ENCODE data around the gene PLA2G2C. TPM values are rescaled to one million over a fixed set of nuclear protein-coding genes. Genes with fewer than 3 reads are reported as not detected.

The PLA2G2C gene
- total RNA-seq, 1 experiment from 2014 or later, result not detected

DNA sequence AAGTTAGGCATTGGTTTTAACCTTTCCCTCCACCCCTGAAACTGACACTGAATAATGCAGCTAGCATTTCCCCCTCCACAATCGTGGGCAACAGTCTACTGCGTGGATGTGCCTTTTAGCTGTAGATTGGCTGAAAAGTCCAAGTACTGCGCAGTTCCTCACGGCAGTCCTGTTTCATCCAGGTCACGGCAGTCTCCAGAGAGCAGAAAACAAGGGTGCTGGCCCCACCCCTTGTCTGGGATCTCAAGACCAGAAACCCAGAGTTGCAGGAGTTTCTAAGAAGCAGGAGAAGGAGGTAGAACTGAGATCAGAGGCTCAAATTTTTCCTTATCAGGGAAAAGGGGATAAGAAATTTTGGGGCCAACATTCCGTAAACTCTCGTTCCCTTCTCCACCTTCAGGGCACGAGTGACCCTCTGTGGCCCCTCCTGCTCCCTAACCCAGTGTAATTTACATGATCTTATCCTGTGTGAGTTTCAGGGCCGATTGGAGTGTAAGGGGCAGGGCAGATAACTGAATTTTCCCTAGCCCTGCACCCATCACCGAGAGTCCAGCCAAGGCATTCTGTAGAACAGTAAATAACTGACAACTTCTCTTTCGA lies 25.9 kb upstream of the PLA2G2C start (continued):
- TF ChIP-seq, protein P1, sequence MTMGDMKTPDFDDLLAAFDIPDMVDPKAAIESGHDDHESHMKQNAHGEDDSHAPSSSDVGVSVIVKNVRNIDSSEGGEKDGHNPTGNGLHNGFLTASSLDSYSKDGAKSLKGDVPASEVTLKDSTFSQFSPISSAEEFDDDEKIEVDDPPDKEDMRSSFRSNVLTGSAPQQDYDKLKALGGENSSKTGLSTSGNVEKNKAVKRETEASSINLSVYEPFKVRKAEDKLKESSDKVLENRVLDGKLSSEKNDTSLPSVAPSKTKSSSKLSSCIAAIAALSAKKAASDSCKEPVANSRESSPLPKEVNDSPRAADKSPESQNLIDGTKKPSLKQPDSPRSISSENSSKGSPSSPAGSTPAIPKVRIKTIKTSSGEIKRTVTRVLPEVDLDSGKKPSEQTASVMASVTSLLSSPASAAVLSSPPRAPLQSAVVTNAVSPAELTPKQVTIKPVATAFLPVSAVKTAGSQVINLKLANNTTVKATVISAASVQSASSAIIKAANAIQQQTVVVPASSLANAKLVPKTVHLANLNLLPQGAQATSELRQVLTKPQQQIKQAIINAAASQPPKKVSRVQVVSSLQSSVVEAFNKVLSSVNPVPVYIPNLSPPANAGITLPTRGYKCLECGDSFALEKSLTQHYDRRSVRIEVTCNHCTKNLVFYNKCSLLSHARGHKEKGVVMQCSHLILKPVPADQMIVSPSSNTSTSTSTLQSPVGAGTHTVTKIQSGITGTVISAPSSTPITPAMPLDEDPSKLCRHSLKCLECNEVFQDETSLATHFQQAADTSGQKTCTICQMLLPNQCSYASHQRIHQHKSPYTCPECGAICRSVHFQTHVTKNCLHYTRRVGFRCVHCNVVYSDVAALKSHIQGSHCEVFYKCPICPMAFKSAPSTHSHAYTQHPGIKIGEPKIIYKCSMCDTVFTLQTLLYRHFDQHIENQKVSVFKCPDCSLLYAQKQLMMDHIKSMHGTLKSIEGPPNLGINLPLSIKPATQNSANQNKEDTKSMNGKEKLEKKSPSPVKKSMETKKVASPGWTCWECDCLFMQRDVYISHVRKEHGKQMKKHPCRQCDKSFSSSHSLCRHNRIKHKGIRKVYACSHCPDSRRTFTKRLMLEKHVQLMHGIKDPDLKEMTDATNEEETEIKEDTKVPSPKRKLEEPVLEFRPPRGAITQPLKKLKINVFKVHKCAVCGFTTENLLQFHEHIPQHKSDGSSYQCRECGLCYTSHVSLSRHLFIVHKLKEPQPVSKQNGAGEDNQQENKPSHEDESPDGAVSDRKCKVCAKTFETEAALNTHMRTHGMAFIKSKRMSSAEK (CRISPR knock-in tag; IDR thresholded peaks at IDR 0.05; ENCODE audit: borderline replicate concordance), result no peak
- no peak for TF ChIP-seq ZNF416 (CRISPR knock-in tag; IDR thresholded peaks at IDR 0.05)
- no peak for TF ChIP-seq ZNF396 (CRISPR knock-in tag; IDR thresholded peaks at IDR 0.05; ENCODE audit: borderline replicate concordance)
- TF ChIP-seq, protein P2, sequence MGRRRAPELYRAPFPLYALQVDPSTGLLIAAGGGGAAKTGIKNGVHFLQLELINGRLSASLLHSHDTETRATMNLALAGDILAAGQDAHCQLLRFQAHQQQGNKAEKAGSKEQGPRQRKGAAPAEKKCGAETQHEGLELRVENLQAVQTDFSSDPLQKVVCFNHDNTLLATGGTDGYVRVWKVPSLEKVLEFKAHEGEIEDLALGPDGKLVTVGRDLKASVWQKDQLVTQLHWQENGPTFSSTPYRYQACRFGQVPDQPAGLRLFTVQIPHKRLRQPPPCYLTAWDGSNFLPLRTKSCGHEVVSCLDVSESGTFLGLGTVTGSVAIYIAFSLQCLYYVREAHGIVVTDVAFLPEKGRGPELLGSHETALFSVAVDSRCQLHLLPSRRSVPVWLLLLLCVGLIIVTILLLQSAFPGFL (CRISPR knock-in tag; IDR thresholded peaks at IDR 0.05; ENCODE audit: borderline replicate concordance), result no peak

DNA sequence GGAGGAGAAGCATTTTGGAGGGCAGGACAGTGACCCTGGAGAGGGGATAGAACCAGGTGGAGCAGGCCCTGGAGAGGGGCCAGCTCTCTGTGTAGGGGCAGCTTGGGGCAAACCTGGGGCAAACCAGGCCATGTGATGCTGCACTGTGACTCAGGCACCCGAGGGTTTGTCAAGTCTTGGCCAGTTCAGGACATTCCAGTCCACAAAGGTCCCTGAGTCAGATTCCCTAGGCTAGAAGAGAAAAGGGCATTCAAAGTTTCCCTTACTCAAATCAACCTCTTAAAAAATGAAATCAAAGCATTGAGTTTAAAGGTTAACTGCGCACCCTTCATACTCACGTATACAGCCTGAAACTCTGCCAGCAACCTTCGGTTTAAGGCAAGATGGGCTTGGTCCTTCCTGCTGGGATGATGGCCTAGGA lies 25.2 kb upstream of the PLA2G2C start:
- Mint-ChIP-seq H3K9me3 (peaks cover 11% of the 10 kb centered on the region), H3K27me3 (ENCODE audit: low read depth) (no peaks in the 10 kb centered on the region), H3K27ac (no peak overlapping the region), H3K36me3 (peaks cover 3% of the 10 kb centered on the region; the same call in 1 of the 2 replicates), H3K4me1 (peaks cover 29% of the 10 kb centered on the region), H3K4me3 (no peak overlapping the region)
- ATAC-seq (no peak), DNase-seq (ENCODE audit: low spot score) (no peak)
- ChIA-PET POLR2A (no interaction called here), CTCF (interaction anchor here (1.4 to 2.4 kb wide), 6 partner anchors 12 to 237 kb away, joined by 4 to 41 read pairs (median 14); no protein-coding TSS in a partner anchor)
- no peak for TF ChIP-seq TEAD1 (CRISPR knock-in tag; IDR thresholded peaks at IDR 0.05)
- no peak for TF ChIP-seq JUN (CRISPR knock-in tag; IDR thresholded peaks at IDR 0.05)
- TF ChIP-seq HMGA2 (CRISPR knock-in tag; IDR thresholded peaks at IDR 0.05), result no peak
- no peak for TF ChIP-seq ESRRA (CRISPR knock-in tag; IDR thresholded peaks at IDR 0.05; ENCODE audit: borderline replicate concordance)
- no peak for TF ChIP-seq RORB (CRISPR knock-in tag; IDR thresholded peaks at IDR 0.05)
- TF ChIP-seq, protein P3, sequence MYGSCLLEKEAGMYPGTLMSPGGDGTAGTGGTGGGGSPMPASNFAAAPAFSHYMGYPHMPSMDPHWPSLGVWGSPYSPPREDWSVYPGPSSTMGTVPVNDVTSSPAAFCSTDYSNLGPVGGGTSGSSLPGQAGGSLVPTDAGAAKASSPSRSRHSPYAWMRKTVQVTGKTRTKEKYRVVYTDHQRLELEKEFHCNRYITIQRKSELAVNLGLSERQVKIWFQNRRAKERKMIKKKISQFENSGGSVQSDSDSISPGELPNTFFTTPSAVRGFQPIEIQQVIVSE (CRISPR knock-in tag; IDR thresholded peaks at IDR 0.05; ENCODE audit: borderline replicate concordance), result no peak

DNA sequence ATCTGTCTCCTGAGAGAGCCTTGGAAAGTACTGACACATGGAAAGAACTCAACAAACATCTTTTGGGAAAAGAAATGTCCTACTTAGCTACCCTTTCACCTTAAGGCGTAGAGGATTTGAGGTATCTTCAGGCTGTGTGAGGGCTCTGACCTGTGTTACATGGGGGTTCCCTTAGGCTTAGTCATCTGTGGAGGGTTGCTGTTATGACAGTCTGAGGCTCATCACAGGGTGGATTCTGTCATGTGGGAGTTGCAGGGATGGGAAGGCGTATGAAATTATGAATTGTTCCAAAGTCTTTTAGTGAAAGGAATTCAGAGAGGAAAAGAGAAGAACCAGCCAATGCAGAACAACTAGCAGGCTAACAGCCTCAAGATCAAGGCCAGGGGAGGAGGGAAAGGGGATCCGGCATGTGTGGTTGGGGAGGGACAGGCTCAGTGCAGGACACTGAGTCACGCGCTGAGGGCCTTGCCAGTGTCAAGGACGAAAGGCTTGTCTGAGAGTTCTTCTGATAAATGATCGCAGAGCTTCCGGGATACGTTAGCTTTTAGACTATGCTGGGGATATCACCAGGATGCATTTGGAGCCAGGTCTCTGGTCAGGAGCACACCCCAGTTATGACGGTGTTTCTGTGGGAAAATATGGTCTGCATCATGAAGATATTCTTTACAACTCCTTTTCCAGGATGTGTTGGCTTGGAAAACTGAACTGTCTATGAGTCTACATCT lies 24.6 kb upstream of the PLA2G2C start:
- ATAC-seq (no peak), DNase-seq (ENCODE audit: low spot score) (no peak)
- ChIA-PET CTCF (interaction anchor here (1.4 to 1.6 kb wide), 2 partner anchors 145 to 152 kb away, joined by 4 to 5 read pairs; no protein-coding TSS in a partner anchor), POLR2A (no interaction called here)
- peaks cover 29% of the 10 kb centered on the region for H3K4me1 Mint-ChIP-seq
- no peak overlapping the region for H3K4me3 Mint-ChIP-seq
- H3K36me3 Mint-ChIP-seq, result no peaks in the 10 kb centered on the region
- H3K27me3 Mint-ChIP-seq (ENCODE audit: low read depth), result no peaks in the 10 kb centered on the region
- no peak overlapping the region for H3K27ac Mint-ChIP-seq
- H3K9me3 Mint-ChIP-seq, result 0 out of 2 replicates have a peak, but pooled peaks cover 5% of the 10 kb centered on the region
- no peak for TF ChIP-seq ZBTB21 (CRISPR knock-in tag; IDR thresholded peaks at IDR 0.05; ENCODE audit: borderline replicate concordance)
- no peak for TF ChIP-seq ZNF138 (CRISPR knock-in tag; conservative IDR thresholded peaks at IDR 0.05)
- TF ChIP-seq, protein P3 (CRISPR knock-in tag; IDR thresholded peaks at IDR 0.05; ENCODE audit: borderline replicate concordance), result no peak
- TF ChIP-seq GABPB1 (CRISPR knock-in tag; IDR thresholded peaks at IDR 0.05), result no peak
- no peak for TF ChIP-seq FOXP1 (CRISPR knock-in tag; IDR thresholded peaks at IDR 0.05; ENCODE audit: borderline replicate concordance)
- no peak for TF ChIP-seq ZNF219 (CRISPR knock-in tag; IDR thresholded peaks at IDR 0.05; ENCODE audit: borderline replicate concordance)
- TF ChIP-seq, protein P4, sequence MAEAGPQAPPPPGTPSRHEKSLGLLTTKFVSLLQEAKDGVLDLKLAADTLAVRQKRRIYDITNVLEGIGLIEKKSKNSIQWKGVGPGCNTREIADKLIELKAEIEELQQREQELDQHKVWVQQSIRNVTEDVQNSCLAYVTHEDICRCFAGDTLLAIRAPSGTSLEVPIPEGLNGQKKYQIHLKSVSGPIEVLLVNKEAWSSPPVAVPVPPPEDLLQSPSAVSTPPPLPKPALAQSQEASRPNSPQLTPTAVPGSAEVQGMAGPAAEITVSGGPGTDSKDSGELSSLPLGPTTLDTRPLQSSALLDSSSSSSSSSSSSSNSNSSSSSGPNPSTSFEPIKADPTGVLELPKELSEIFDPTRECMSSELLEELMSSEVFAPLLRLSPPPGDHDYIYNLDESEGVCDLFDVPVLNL (CRISPR knock-in tag; IDR thresholded peaks at IDR 0.05; ENCODE audit: borderline replicate concordance, low read depth), result no peak
- TF ChIP-seq PRRX2 (CRISPR knock-in tag; IDR thresholded peaks at IDR 0.05), result no peak
- no peak for TF ChIP-seq JAZF1 (CRISPR knock-in tag; IDR thresholded peaks at IDR 0.05)
- no peak for TF ChIP-seq SMAD4 (CRISPR knock-in tag; IDR thresholded peaks at IDR 0.05)
- TF ChIP-seq, protein P5, sequence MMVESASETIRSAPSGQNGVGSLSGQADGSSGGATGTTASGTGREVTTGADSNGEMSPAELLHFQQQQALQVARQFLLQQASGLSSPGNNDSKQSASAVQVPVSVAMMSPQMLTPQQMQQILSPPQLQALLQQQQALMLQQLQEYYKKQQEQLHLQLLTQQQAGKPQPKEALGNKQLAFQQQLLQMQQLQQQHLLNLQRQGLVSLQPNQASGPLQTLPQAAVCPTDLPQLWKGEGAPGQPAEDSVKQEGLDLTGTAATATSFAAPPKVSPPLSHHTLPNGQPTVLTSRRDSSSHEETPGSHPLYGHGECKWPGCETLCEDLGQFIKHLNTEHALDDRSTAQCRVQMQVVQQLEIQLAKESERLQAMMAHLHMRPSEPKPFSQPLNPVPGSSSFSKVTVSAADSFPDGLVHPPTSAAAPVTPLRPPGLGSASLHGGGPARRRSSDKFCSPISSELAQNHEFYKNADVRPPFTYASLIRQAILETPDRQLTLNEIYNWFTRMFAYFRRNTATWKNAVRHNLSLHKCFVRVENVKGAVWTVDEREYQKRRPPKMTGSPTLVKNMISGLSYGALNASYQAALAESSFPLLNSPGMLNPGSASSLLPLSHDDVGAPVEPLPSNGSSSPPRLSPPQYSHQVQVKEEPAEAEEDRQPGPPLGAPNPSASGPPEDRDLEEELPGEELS (CRISPR knock-in tag; IDR thresholded peaks at IDR 0.05), result no peak
- TF ChIP-seq ZNF317 (CRISPR knock-in tag; IDR thresholded peaks at IDR 0.05; ENCODE audit: borderline replicate concordance, low read depth), result no peak
- TF ChIP-seq RELA (CRISPR knock-in tag; IDR thresholded peaks at IDR 0.05; ENCODE audit: borderline replicate concordance), result no peak
- no peak for TF ChIP-seq ZNF416 (CRISPR knock-in tag; IDR thresholded peaks at IDR 0.05)

Measured in WTC11 (cell line).